DOHH2 (cell line): ENCODE measurements around the gene MTG1.

Experiments used
- H3F3A ChIP-seq: fragments of 200-600 bp; sonication (generic), shearing (Covaris generic); 2 replicates; pipeline ENCODE4 v1.6.0; 2016; ENCODE audit warnings: antibody characterized with exemption, mild to moderate bottlenecking; ENCODE audit not compliant: control insufficient read depth, insufficient read depth
- H3K27ac ChIP-seq: fragments of 200-600 bp; sonication (generic); 2 replicates; pipeline ENCODE4 v1.5.1; 2014; ENCODE audit warnings: low read depth, mild to moderate bottlenecking, low read length, moderate library complexity
- H3K27me3 ChIP-seq: fragments of 200-600 bp; sonication (generic); 2 replicates; pipeline ENCODE4 v1.6.1; 2014; ENCODE audit warnings: mild to moderate bottlenecking, low read length, mixed read lengths; ENCODE audit not compliant: control insufficient read depth
- H3K36me3 ChIP-seq: fragments of 200-600 bp; sonication (generic); 2 replicates; pipeline ENCODE4 v1.6.1; 2014; ENCODE audit warnings: mild to moderate bottlenecking, low read length, moderate library complexity, mixed read lengths; ENCODE audit not compliant: control insufficient read depth
- H3K4me1 ChIP-seq: fragments of 200-600 bp; sonication (generic); 2 replicates; pipeline ENCODE4 v1.6.1; 2014; ENCODE audit warnings: mild to moderate bottlenecking, low read length, mixed read lengths; ENCODE audit not compliant: control insufficient read depth
- H3K4me2 ChIP-seq: fragments of 200-600 bp; sonication (generic); 2 replicates; pipeline ENCODE4 v1.6.0; 2014; ENCODE audit warnings: mild to moderate bottlenecking, low read length, moderate library complexity
- H3K4me3 ChIP-seq: fragments of 200-600 bp; sonication (generic); 2 replicates; pipeline ENCODE4 v1.5.1; 2014; ENCODE audit warnings: mild to moderate bottlenecking, low read length, mixed read lengths
- H3K79me2 ChIP-seq: fragments of 200-600 bp; sonication (generic); 2 replicates; pipeline ENCODE4 v1.6.1; 2014; ENCODE audit warnings: mild to moderate bottlenecking, low read length, mixed read lengths; ENCODE audit not compliant: control insufficient read depth
- H3K9me2 ChIP-seq: fragments of 200-600 bp; sonication (generic); replicated peaks from 2 replicates; pipeline ENCODE4 v1.6.1; 2014; ENCODE audit warnings: mild to moderate bottlenecking, low read length, mixed read lengths; ENCODE audit not compliant: control insufficient read depth
- H3K9me3 ChIP-seq: fragments of 200-600 bp; sonication (generic); 2 replicates; pipeline ENCODE4 v1.6.1; 2014; ENCODE audit warnings: antibody characterized with exemption, low read length, mixed read lengths; ENCODE audit not compliant: control insufficient read depth, insufficient read depth
- H4K20me1 ChIP-seq: fragments of 200-600 bp; sonication (generic); 2 replicates; pipeline ENCODE4 v1.6.0; 2014; ENCODE audit warnings: low read depth, mild to moderate bottlenecking, antibody characterized with exemption, low read length, moderate library complexity; ENCODE audit not compliant: control insufficient read depth, insufficient read depth
- EZH2phosphoT487 ChIP-seq: fragments of 200-600 bp; sonication (generic); IDR thresholded peaks from 2 replicates; pipeline ENCODE4 v1.6.1; 2017; ENCODE audit warnings: borderline replicate concordance, mild to moderate bottlenecking, antibody characterized with exemption, low read length, moderate library complexity, mixed read lengths
- TF ChIP-seq, protein P1 (sequence below): fragments of 200-600 bp; sonication (generic); IDR thresholded peaks from one replicate; pipeline ENCODE4 v1.5.1; 2014; ENCODE audit warnings: antibody characterized with exemption, mild to moderate bottlenecking, low read depth, low read length; ENCODE audit not compliant: poor library complexity, severe bottlenecking

MTG1 gene

DNA sequence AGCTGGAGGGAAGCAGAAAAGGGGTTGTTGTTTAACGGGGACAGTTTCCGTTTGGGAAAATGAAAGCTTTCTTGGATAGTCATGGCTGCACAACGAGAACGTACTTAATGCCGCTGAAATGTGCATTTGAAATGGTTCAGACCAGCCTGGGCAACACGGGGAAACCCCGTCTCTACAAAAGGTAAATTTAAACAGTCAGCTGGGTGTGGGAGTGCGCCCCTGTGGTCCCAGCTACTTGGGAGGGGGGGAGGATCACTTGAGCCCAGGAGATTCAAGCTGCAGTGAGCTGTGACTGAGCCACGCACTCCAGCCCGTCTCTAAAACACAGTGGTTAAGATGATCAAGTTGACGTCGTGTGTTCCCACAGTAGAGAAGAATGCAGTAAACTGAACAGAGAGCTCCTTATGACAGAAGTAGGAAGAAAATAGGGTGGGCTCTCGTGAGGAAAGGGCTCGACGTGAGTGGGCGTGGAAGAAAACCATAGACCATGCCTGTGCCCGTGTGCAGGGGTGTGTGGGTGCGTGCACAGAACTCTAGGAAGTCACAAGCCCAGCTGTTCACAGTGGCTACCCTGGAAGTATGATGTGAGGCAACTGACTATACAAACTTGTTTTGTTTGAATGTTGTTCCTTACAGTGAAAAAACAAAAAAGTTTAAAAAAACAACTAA is 32.0 kb upstream of the MTG1 start:
- Histone ChIP-seq H3K4me3 (no peak overlapping the region), H3K27me3 (no peaks in the 10 kb centered on the region), H3F3A (no peaks in the 10 kb centered on the region), H3K4me1 (peaks cover 3% of the 10 kb centered on the region; the same call in 1 of the 2 replicates), H3K79me2 (no peaks in the 10 kb centered on the region), H3K27ac (no peak overlapping the region), H3K36me3 (peaks cover 18% of the 10 kb centered on the region; the same call in 1 of the 2 replicates), H3K9me2 (no peaks in the 10 kb centered on the region), H4K20me1 (no peaks in the 10 kb centered on the region), H3K9me3 (no peaks in the 10 kb centered on the region), H3K4me2 (no peak overlapping the region)
- no peak for TF ChIP-seq EZH2phosphoT487
- TF ChIP-seq, protein P1, sequence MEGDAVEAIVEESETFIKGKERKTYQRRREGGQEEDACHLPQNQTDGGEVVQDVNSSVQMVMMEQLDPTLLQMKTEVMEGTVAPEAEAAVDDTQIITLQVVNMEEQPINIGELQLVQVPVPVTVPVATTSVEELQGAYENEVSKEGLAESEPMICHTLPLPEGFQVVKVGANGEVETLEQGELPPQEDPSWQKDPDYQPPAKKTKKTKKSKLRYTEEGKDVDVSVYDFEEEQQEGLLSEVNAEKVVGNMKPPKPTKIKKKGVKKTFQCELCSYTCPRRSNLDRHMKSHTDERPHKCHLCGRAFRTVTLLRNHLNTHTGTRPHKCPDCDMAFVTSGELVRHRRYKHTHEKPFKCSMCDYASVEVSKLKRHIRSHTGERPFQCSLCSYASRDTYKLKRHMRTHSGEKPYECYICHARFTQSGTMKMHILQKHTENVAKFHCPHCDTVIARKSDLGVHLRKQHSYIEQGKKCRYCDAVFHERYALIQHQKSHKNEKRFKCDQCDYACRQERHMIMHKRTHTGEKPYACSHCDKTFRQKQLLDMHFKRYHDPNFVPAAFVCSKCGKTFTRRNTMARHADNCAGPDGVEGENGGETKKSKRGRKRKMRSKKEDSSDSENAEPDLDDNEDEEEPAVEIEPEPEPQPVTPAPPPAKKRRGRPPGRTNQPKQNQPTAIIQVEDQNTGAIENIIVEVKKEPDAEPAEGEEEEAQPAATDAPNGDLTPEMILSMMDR: no peak

DNA sequence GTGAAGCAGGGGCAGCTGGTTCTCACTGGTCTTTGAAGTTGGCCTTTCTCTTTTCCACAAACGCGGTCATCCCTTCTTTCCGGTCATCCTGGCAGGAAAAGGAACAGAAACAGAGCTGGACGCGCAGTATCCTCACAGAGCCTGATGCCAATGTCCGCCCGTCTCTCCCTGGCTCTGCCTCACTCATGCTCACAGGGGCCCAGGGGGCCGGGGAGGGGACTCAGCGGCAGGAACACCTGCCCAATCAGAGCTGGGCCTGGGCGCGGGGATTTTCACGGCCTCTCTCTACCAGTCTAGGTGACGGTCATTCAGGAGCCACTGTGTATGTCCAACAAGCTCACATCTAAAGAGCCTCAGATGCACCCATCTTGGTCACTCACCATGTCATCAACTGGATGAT is 31.1 kb upstream of the MTG1 start:
- no peaks in the 10 kb centered on the region for H4K20me1 ChIP-seq
- no peak for TF ChIP-seq EZH2phosphoT487
- TF ChIP-seq, protein P1: no peak
- no peak overlapping the region for H3K27ac ChIP-seq
- no peaks in the 10 kb centered on the region for H3K9me3 ChIP-seq
- no peak overlapping the region for H3K4me3 ChIP-seq
- no peaks in the 10 kb centered on the region for H3K79me2 ChIP-seq
- H3K36me3 ChIP-seq: peaks cover 18% of the 10 kb centered on the region; the same call in 1 of the 2 replicates
- no peaks in the 10 kb centered on the region for H3F3A ChIP-seq
- H3K4me1 ChIP-seq: no peaks in the 10 kb centered on the region
- H3K9me2 ChIP-seq: no peaks in the 10 kb centered on the region
- no peak overlapping the region for H3K4me2 ChIP-seq
- no peaks in the 10 kb centered on the region for H3K27me3 ChIP-seq

DNA sequence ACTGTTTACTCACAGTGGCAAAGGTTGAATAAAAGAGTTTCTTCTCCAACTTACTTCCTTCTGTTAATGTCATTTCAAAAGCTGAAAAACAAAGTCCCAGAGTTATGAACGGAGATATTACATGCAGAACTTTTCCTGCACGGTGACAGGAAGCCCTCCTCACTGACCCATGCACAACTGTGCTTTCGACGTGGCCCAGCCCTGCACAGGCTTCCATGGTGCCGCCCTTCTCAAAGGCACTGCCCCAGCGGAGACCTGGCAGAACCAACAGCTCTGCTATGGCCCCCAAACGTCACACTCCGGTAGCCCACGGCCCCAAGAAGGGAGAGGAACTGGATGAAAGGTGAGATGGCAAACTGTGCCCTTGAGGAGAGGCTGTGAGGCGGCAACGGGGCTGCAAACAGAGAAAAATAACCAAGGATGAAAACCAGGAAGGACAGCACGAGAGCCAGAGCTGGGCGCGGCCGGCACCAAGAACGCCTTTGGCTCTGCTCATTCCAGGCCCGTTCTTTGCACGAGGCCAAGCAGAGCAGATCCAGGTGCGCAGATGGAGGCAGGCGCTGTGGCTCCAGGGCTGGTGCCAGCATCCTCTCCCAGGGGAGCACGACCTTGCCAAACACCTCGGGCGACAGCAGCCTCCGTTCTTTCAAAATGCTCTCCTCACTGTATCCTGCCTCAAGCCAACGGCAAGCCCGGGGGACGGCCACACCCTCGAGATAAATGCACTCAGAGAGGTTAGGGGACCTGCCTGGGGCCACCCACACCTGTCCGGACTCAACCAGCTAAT is 29.1 kb upstream of the MTG1 start:
- Histone ChIP-seq H3K9me2 (no peaks in the 10 kb centered on the region), H3K36me3 (peaks cover 18% of the 10 kb centered on the region; the same call in 1 of the 2 replicates)

More for the DNA sequence above, 29.1 kb upstream of the MTG1 start:
- no peaks in the 10 kb centered on the region for H4K20me1 ChIP-seq
- no peak overlapping the region for H3K4me3 ChIP-seq
- TF ChIP-seq, protein P1: no peak
- no peak for TF ChIP-seq EZH2phosphoT487
- no peaks in the 10 kb centered on the region for H3F3A ChIP-seq
- H3K4me1 ChIP-seq: no peaks in the 10 kb centered on the region
- H3K79me2 ChIP-seq: no peaks in the 10 kb centered on the region
- H3K4me2 ChIP-seq: no peak overlapping the region
- H3K27ac ChIP-seq: no peak overlapping the region
- no peaks in the 10 kb centered on the region for H3K9me3 ChIP-seq
- no peaks in the 10 kb centered on the region for H3K27me3 ChIP-seq
